HG03520 (cell line): ENCODE results near the gene DCANP1.

Source experiments
- ATAC-seq: cut with Tn5 transposase; IDR thresholded peaks from one replicate; pipeline ENCODE4 v1.9.1; 2021; ENCODE audit warnings: mild to moderate bottlenecking, moderate library complexity; ENCODE audit not compliant: unreplicated experiment

DCANP1 gene

DNA sequence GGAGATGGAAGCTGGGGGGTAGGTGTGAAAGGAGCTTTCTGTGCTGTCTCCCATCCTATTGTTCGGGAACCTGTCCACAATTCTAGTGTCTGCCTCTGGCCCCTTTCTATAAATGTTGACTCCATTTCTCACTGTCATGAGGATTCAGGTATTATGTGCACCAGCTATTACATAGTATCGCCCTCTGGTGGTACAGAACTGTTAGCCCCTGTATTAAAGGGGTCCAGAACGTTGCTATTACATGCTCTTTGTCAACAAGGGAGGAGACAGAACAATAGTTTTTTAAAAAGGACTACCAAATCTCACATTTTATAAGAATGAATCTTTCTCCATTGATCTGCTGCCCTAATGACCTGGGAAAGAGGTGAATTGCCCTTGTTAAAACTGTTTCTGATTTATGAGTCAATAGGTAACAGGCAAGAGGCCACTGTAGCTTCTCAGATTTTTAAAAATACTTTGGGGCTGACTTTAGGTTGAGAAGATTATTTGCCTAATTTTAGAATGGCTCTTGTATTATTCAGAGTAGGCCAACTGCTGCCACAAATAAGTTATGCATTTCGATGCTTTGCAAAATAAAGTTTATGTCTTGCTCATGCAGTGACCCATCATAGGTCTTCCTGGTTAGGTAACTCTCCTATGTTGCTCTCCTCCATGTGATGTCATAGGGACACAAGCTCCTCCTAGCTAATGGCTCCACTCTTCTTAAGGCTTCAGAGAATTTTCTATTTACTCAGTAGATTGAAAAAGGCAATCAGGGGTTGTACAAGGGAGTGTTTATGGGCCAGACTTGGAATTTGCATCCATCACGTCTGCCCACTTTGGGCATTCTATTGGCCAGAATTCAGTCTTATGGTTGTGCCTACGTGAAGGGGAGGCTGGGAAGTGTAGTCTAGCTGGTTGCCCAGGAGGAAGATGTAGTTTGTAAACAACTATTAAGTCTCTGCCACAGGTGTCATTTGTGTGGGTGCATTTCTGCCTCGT, 20.8 kb downstream of the DCANP1 start:
- ATAC-seq = peak; percentile 75

DNA sequence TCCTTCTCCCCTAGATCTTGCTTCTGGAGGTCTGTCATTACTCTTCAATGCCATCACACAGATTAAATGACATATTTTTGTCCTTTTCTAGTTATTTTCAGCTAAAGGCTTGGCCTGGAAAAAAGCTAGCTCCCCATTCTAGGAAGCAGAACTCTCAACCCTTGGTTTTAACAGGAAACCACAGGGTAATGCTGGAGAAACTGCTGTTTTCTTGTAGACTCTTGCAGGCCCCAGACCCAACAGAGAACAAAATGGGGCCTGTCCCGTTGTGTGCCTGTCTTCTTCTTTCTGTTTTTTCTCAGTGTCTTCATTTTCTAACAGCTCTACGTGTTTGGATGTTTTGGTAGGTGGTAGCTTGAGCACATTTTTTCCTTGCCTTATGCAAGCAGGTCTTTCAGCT, 21.5 kb downstream of the DCANP1 start:
- no peak for ATAC-seq

DNA sequence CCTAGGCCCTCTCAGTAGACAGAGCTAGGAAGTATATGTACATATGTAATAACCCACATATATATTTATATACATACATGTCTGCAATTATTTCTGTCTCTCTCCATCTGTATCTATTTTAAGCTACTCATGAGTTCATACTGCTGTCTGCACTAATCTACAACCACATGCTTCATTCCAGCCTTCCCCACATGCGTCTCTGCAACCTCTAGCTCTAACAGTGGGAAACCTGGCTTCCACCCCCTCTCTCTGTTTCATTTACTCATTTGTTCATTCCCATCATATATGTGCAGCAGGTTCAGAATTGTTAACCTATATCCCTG, 23.3 kb downstream of the DCANP1 start:
- no peak for ATAC-seq

DNA sequence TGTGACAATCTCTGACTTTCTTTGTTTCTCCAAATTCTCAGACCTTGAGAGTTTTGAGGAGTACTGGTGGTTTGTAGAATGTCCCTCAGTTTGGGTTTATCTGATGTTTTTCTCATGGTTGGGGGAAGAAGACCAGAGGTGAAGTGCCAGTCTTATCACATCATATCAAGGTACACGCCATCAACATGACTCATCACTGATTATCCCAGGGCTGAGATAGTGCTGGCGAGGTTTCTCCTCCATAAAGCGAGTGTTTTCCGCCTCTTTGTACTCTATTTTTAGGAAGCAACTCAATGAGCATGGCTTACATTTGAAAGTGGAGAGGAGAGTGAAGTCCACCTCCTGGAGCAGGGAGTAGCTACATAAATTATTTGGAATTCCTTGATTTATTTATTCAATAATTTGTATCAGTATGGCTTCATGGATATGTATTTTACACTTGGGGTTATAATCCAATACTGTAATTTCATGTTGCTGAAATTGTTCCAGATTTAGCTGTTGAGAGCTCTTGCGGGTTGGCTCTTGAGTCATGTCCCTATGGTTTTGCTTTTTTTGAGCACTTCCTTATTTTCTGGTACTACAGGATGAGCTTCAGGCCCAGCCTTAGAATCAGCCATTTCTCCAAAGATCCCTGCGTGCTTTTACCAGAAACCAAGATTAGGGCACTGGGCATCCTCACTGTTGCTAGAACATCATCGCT, 23.9 kb downstream of the DCANP1 start:
- ATAC-seq = no peak

DNA sequence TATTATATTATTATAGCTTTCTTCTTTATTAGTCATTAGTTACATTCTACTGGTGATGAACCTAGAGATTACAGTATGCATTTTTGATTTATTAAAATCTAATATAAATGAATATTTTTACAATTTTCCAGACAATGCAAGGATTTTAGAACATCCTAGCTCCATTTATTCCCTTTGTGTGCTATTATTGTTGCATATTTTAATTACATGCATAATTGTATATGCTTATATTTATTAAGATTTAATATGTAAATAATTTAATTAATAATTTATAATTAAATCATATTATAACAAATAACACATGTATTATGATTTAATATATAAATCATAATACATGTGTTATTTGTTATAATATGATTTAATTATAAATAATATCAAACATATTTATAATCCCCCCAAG, 24.7 kb downstream of the DCANP1 start:
- ATAC-seq = no peak

DNA sequence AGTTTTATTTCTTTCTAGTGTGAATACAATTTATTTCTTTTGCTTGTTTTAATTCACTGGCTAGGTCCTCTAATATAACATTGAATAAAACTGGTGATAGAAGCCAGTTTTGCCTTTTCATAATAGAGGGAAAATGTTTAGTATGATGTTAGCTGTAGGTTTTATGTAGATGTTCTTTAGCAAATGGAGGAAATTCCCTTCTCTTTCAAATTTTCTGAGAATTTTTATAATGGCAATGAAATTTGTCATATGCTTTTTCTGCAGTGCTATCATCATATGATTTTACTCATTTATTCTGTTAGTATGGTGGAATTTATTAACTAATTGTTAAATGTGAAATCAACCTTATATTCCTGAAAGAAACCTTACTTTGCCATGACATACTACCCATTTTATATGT, 30.1 kb downstream of the DCANP1 start:
- no peak for ATAC-seq

DNA sequence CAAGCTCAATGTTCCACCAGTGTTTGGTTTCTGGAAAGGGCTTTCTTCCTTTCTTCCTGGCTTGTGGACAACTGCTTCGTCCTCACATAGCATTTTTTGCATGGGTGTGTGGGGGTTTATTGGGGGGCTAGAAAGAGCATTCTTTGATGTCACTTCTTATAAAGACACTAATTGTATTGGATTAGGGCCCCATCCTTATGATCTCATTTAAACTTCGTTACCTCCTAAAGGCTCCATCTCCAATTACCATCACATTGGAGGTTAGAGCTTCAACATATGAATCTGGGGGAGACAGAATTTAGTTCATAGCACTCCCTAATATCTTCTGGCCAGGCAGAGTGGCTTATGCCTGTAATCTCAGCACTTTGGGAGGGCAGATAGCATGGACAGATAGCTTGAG, 42.1 kb downstream of the DCANP1 start:
- no peak for ATAC-seq

DNA sequence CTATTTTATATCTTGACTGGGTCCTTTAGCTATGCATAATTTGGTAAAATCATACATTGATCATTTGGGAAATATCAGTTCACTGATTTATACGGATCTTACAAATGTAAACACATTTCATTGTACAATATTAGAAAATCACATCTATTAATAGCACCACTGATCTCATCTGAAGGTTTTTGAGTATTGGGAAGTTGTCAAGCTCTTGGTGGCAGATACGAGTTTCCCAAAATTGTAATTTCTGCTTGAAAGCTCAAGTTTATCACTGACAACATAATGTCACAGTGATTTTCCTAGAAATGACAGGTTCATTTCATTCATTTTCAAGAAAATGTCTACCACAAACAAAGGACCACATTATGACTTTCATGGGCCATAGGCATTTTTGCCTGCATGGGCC, 45.1 kb downstream of the DCANP1 start:
- ATAC-seq = no peak

DNA sequence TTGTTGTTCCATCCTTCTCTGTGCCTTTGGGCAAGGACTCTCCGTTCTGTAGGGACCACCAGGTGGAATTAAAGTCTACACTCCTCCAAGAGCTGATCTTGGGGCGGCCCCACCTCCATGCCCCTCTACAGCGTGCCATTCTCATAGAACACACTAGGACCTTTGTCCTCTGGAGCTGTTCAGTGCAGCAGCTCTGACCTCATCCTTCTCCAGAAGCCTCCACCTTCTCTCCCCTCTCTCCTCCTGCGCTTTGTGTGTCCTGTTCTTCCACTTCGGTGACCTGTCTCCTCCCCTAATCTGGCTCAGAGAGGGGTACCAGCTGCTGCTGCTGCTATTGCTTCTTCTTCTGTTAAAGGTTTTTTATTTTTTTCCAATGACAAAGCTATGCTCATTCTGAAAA, 46.3 kb downstream of the DCANP1 start:
- no peak for ATAC-seq

DNA sequence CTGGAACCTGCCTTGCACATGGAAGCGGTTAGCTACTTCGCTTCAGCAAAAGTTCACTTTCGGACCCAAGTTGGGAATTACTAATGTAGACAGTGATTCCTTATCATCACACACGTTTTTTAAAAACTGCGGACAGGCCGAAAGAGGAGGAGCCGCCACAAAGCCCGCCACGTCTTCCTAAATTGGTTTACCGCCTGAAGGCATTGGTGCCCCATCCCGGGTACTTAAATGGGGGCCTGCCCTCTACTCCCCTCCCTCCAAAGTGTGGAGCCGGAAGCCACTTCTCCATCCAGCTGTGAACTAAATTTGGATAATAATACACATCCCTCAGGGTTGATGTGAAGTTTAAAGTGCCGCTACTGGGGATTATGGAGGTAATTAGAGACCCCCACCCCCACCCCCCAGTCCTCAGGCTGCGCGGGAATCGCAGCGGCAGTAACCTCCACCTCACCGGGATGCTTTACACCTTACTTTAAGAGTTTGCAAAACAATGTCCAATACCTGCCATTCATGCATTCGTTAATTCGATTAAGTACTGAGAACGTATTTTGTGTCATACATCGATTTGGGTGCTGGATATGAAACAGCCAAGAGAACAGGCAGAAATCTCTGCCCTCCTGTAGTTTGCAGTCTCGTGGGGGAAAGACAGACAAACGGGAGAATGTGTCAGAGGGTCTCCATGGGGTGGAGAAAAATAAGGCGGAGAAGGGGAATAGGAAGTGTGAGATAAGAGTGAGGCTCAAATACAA, 47.2 kb downstream of the DCANP1 start:
- ATAC-seq = no peak

DNA sequence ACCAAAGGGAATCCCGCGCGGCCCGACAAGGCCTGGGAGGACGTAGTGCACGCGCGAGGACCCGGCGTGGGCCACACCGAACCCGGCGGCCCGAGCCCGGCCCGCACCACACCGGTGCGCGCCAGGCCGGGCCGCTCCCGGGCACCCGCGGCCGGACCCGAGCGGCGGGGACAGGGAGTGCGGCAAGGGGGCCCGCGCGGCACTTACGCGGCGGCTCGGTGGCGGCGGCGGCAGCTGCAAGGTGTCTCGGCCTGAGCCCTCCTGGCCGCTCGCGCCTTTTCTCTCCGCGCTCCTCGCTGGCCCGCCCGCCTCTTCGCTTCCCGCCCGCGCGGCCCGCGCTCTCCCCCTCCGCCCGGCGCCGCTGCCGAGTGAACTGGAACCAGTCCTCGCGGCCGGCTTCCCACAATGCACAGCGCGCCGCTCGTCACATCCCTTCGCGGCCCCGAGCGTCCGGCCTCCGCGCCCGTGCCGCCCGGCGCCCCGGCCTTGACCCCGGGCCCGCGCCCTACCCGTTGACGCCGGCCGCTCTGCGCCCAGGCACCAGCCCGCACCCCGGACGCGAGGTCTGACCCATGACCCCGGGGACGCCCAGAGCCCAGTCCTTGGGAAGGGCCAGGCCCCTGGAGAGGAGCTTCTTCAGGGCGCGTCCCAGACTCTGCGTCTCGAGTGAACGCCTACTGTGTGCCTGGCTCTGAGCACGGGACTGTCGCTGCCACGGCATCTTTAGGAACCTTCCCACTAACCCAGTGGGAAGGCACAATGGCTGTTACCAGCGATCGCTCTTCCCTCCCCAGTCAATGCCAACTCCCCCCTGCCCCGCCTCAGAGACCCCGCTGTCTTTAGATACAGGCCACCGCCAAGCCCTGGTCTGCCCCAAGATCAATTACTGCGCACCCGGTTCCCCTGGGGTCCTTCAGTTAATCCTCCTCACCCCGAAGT, 48.0 kb downstream of the DCANP1 start, which contains the start of gene MACROH2A1:
Gene MACROH2A1, minus strand, starts transcription at position 377 of the 939 bp plus-strand sequence. CDS start 10,138 bp downstream, outside the sequence.
- peak; percentile 78 for ATAC-seq

DNA sequence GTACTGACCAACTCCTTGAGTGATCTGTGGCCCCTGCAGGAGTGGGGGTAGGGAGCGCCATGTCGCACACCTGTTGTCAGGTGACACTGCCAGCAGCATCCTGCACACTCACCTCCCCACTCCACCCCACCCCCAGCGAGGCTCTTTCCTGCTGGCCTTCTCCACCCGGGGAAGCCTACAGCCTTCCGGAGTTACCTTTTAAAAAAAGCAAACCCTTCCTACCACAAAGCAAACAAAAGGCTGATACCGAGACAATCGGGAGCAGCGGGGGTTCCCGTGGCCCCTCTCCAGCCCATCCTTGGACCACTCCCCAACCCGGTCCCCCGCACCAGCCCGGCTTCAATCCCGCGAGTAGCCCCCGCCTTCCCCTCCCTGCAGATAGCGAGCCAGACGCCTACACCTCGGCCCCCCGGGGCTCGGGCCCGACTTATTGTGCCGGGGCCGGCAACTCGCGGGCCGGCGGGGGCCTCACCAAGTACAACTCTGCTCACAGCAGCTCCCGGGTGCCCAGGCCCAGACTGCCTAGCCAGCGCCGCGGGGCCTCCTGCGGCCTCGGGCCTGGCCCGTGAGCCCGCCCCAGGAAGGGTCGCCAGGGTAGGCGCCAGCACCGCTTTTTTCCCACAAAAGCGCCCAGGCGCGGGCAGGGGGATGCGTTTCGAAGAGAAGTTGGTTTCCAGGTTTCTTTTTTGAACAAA, 48.8 kb downstream of the DCANP1 start:
- peak; percentile 24 for ATAC-seq

DNA sequence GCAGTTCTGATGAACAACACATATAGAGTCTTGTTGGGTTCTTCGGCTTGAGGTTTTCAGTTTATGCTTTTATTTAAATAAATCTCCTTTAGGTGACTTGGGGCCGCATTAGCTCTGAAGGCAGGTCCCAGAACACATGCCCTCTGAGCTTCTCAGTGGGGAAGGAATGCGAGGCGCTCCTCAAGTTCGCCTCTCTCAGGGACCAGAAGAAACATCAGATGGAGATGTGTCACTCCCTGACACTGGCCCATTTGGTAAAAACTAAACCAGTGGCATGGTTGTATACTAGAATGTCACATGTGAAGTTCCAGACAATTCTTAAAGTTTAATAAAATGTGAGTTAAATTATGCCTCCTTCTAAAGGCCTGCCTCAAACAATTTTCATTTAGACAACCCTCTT, 50.1 kb downstream of the DCANP1 start:
- no peak for ATAC-seq

DNA sequence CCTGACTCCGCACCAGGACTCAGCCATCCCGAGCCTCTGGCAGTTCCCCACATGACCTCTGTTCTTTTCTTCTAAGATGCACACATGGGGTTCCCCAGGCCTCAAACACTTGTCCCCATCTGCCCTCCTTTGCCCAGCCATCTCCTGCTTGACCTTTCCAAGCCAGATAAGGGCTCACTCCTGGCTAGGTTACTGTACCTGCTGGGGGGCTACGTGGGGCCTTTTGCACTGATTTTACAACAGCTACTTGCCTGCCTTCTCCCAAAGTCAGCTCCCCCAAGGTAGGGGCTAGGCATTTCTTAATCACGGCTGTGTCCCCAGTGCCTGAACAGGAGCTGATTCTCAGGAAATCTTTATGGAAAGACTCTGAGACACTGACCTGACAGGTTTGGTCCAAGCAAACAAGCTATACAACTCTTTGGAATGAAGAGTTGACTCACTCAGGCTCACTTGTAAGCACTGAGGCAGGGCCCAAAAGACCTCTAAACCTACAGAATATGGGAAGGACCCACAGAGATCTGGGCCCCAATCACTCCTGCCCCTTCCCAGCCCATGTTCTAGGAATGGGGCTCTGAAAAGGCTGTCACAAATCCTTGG, 50.6 kb downstream of the DCANP1 start:
- ATAC-seq = no peak

DNA sequence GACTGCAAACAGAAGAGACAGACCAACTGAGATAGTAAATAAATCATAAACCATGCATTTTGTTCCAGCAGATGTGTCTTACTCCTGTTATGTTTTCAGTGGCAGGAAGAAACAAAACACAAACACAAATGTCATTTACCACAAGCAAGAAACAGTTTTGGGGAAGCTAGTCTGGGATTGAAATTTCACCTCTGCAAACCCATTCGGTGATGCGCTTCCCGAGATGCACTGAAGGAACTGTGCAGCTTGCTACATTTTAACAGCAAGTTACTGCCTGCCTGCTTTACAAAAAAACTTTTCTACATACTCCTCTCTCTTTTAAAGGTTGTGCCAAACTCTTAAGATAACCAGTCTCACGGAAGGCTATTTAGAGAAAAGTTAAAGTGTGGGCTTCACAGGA, 51.3 kb downstream of the DCANP1 start:
- ATAC-seq = no peak

DNA sequence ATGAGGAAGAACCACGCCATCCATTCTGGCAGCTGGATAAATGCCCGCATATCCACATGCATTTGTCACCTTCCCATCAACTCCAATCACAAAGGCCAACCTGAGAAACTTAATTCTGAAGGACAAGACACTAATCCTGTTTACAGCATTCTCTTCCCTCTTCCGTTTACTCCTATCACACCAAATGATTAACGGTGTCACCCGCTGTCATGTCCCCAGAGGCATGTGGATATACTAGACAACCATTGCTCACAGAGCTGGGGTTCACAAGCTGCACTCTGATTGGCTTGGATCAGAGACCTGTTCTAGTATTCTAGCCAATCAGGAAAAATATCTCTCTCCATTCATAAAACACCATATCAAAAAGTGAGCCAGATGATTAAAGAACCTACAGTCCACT, 51.7 kb downstream of the DCANP1 start:
- ATAC-seq = no peak
